GM19324 (cell line): Measurements from ENCODE around the gene OGFOD1.

ENCODE experiments used
- ATAC-seq: cut with Tn5 transposase; IDR thresholded peaks from one replicate; pipeline ENCODE4 v1.9.1; 2021; ENCODE audit warnings: mild to moderate bottlenecking, moderate library complexity; ENCODE audit not compliant: unreplicated experiment, low FRiP score

OGFOD1 gene

GRCh38 chr16:56450986-56451752, at the start of gene OGFOD1, which contains the start of gene NUDT21:
OGFOD1 (plus strand) TSS chr16:56451554; CDS start chr16:56451613, 59 bp downstream.
NUDT21 (minus strand) TSS chr16:56451332; CDS start chr16:56451202, 130 bp downstream.
- ATAC-seq: peak; percentile 98

GRCh38 chr16:56405977-56406672, 45.2 kb upstream of the OGFOD1 start:
- ATAC-seq: no peak

- no peak for ATAC-seq
Observed at GRCh38 chr16:56408379-56409098, 42.8 kb upstream of the OGFOD1 start.

GRCh38 chr16:56409195-56409594, 42.2 kb upstream of the OGFOD1 start:
- no peak for ATAC-seq

GRCh38 chr16:56411123-56411522, 40.2 kb upstream of the OGFOD1 start:
- no peak for ATAC-seq

- ATAC-seq: no peak
Observed at GRCh38 chr16:56411624-56412023, 39.7 kb upstream of the OGFOD1 start.

- no peak for ATAC-seq
Observed at GRCh38 chr16:56413381-56413780, 38.0 kb upstream of the OGFOD1 start.

GRCh38 chr16:56414366-56414765, 37.0 kb upstream of the OGFOD1 start:
- ATAC-seq: no peak

GRCh38 chr16:56415875-56416274, 35.5 kb upstream of the OGFOD1 start:
- ATAC-seq: no peak

- ATAC-seq: no peak
Observed at GRCh38 chr16:56417138-56417537, 34.2 kb upstream of the OGFOD1 start.

- no peak for ATAC-seq
Observed at GRCh38 chr16:56419740-56420548, 31.4 kb upstream of the OGFOD1 start.

GRCh38 chr16:56420613-56421012, 30.7 kb upstream of the OGFOD1 start:
- ATAC-seq: no peak

- ATAC-seq: no peak
Observed at GRCh38 chr16:56421313-56421712, 30.0 kb upstream of the OGFOD1 start.

- no peak for ATAC-seq
Observed at GRCh38 chr16:56421976-56422669, 29.2 kb upstream of the OGFOD1 start.

- no peak for ATAC-seq
Observed at GRCh38 chr16:56422896-56423441, 28.4 kb upstream of the OGFOD1 start.

GRCh38 chr16:56423584-56424403, 27.6 kb upstream of the OGFOD1 start:
- ATAC-seq: no peak

- no peak for ATAC-seq
Observed at GRCh38 chr16:56424404-56424764, 27.0 kb upstream of the OGFOD1 start.

GRCh38 chr16:56424791-56425438, 26.4 kb upstream of the OGFOD1 start:
- ATAC-seq: peak; percentile 35
